K562 (cell line): Measurements from ENCODE around the gene PRAMEF12.
A peak's percentile ranks its signal among the peaks of the same experiment; 100 is the strongest.

ENCODE experiments used
- EP300 ChIP-seq: IDR thresholded peaks from 2 replicates; pipeline ENCODE4 v1.6.1; 2012; ENCODE audit warnings: low read length, improper control_type of control experiment
- FOXP4 ChIP-seq: sonication (generic); formaldehyde crosslinking; IDR thresholded peaks from 2 replicates; pipeline ENCODE4 v1.8.0; 2022; ENCODE audit warnings: mild to moderate bottlenecking, missing genetic modification reagents, borderline replicate concordance
- REST ChIP-seq, 2 experiments: fragments of 450-650 bp; formaldehyde crosslinking in 1 of 2; IDR thresholded peaks; 2 replicates each; pipeline versions ENCODE4 v1.4.0 to v1.6.1; 2014 to 2020; ENCODE audit warnings: mild to moderate bottlenecking in 2 of 2, borderline replicate concordance in 1 of 2, low read depth in 1 of 2
- SMAD3 ChIP-seq: fragments of 450-650 bp; formaldehyde crosslinking; conservative IDR thresholded peaks from 2 replicates; pipeline ENCODE4 v1.4.0; 2020; ENCODE audit warnings: mild to moderate bottlenecking
- ZNF384 ChIP-seq: IDR thresholded peaks from 2 replicates; pipeline ENCODE4 v1.6.1; 2012; ENCODE audit warnings: low read depth, low read length, improper control_type of control experiment

GRCh38 chr1:12745992-12746323, 27.6 kb upstream of the PRAMEF12 start, which contains the start of gene CFAP107:
- TF ChIP-seq SMAD3 (CRISPR knock-in tag) (no peak), EP300 (peak; percentile 67; the same call in 1 of the 2 replicates), FOXP4 (CRISPR knock-in tag) (no peak), ZNF384 (no peak), REST (IDR thresholded peaks at IDR 0.05; ENCODE audit: borderline replicate concordance) (no peak), REST (CRISPR knock-in tag; IDR thresholded peaks at IDR 0.05; ENCODE audit: low read depth) (no peak)
